GM12873 (cell line): Measurements from ENCODE around the gene WDR75.

Source experiments
- TF ChIP-seq, protein P1 (sequence below): IDR thresholded peaks from 2 replicates; pipeline ENCODE4 v1.5.1; 2012; ENCODE audit warnings: low read depth, mild to moderate bottlenecking, moderate library complexity, low read length, control low read depth; ENCODE audit not compliant: insufficient read depth; ENCODE audit errors: missing control alignments

WDR75 gene

DNA sequence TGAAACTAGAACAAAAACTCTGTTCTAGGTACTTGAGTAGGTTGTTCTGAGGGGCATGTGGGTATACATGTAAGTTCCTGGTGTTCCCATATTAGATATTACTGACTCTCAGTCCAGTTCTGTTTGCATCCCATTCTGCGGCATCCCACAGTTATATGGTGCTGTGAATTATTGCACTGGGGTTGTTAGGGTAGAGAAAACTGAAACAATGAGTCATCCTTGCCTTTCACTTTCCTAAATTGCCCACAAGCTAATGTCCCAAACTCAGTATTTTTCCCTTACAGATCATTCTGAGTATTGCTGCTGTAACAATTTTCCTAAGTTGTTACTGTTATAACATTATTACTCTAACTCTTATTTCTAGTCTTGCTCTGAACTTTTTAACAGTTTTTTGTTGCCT is 3.0 kb downstream of the WDR75 start:
- TF ChIP-seq, protein P1, sequence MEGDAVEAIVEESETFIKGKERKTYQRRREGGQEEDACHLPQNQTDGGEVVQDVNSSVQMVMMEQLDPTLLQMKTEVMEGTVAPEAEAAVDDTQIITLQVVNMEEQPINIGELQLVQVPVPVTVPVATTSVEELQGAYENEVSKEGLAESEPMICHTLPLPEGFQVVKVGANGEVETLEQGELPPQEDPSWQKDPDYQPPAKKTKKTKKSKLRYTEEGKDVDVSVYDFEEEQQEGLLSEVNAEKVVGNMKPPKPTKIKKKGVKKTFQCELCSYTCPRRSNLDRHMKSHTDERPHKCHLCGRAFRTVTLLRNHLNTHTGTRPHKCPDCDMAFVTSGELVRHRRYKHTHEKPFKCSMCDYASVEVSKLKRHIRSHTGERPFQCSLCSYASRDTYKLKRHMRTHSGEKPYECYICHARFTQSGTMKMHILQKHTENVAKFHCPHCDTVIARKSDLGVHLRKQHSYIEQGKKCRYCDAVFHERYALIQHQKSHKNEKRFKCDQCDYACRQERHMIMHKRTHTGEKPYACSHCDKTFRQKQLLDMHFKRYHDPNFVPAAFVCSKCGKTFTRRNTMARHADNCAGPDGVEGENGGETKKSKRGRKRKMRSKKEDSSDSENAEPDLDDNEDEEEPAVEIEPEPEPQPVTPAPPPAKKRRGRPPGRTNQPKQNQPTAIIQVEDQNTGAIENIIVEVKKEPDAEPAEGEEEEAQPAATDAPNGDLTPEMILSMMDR: no peak

DNA sequence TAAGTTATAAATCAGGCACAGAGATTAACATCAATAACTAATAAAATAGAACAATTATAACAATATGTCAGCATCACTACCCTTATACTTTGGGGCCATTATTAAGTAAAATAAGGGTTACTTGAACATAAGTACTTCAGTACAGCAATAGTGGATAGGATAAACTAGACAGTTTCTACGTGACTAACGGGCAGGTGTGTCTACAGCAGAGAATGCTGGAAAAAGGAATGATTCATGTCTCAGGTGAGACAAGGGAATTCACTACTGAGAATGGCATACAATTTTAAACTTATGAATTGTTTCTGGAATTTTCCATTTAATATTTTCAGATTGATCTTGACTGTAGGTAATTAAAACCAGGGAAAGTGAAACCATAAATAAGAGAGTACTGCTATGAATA is 5.5 kb downstream of the WDR75 start:
- TF ChIP-seq, protein P1: no peak

DNA sequence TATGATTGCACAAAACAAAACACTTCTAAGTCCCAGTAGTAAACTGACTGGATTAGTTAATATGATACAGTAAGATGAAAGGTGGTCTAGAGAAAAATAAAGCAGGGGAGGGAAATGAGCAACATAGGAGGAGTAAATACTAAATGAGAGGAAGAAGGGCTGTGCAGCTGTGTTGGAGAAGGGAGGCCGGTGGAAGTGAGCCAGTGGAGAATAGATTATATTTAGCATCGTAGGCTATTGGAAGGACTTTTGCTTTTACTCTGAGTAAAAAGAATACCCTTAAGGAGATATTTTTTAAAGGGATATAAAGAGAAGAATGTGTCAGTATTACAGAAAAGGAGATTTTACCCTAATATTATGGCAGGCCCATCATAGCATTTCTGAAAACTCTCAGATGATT is 12.7 kb downstream of the WDR75 start:
- TF ChIP-seq, protein P1: no peak

DNA sequence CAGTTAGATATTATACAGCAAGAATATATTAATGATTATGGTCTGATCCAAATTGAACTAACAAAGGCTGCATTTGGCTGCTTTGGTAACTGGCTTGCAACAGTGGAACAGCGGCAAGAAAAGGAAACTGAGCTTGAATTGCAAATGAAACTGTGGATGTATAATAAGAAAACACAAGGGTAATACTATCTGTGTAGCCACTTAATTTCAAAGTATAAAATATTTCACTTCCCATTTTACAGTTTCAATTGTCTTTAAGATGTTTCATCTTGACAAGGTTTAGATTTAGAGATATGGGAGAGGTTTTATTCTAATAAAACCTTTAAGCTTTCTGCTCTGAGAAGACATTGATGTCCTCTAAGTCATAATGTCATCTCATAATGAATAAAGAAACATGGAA is 23.8 kb downstream of the WDR75 start:
- TF ChIP-seq, protein P1: no peak

DNA sequence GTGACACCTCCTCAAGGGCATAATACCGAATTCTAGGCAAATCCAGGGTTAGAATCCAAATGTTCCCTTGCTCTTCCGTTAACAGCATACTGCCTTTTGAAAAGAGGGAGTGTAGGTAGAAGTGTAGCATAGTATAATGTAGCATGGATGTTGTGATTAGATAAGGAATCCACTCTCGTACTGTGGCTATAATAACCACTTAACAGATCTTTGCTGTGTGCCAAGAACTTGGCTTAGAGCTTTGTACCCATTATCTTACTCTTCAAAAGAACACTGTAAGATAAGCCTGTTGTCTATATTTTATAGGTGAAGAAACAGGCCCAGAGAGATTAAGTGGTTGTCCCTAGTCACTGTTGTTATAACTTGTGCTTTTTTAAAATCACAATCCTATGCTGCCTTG is 24.2 kb downstream of the WDR75 start:
- TF ChIP-seq, protein P1: no peak

DNA sequence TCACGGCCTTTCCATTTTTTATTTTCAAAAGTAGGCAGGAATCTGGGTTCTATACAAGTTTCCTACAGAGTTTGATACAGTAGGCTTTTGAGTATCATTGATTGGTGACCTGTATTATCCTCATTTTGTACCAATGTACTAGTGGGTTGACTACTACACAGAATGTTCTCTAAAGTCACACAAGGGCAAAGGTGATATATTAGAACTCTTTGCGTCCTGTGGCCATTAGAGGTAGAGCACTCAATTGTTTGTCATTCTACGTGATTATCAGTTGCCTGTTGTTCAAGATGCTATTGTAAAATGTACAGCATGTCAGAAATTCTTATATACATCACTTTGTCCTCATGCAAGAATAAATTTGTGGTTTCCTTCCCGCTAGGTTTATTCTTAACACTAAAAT is 24.8 kb downstream of the WDR75 start:
- TF ChIP-seq, protein P1: no peak

DNA sequence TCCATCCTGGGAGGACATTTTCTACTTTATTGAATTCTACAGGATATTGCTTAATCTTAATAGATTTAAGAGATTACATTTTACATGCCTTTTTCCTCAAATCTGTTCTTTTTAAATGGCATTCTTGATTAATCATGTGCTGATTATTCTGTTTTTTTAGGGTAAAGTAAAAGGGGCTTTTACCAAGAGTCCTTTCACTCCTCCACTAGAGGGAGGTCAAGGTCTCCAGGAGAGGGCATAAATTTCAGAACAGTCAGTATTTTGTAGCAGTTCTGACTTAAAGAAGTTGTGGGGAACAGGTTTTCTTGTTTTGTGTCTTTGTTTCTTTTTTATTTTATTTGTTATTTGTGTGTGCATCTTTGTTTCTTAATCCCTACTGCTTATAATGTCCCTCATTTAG is 25.4 kb downstream of the WDR75 start:
- TF ChIP-seq, protein P1: peak; percentile 62
